OCI-LY1 (cell line): Measurements from ENCODE around the gene TBL1X.

ENCODE experiments used
- H2AFZ ChIP-seq: fragments of 200-600 bp; sonication (generic), shearing (Covaris generic); 2 replicates; pipeline ENCODE4 v1.6.0; 2014; ENCODE audit warnings: antibody characterized with exemption, mild to moderate bottlenecking, low read length
- H3F3A ChIP-seq: fragments of 200-600 bp; sonication (generic), shearing (Covaris generic); 2 replicates; pipeline ENCODE4 v1.6.0; 2014; ENCODE audit warnings: mild to moderate bottlenecking, antibody characterized with exemption, low read length, moderate library complexity; ENCODE audit not compliant: insufficient read depth
- H3K27ac ChIP-seq: fragments of 200-600 bp; sonication (generic); 2 replicates; pipeline ENCODE4 v1.5.1; 2014; ENCODE audit warnings: low read length, mixed run types, mild to moderate bottlenecking, low read depth; ENCODE audit not compliant: poor library complexity, severe bottlenecking
- H3K27me3 ChIP-seq: fragments of 200-600 bp; sonication (generic); 2 replicates; pipeline ENCODE4 v1.6.0; 2014; ENCODE audit warnings: antibody characterized with exemption, mild to moderate bottlenecking, low read length, moderate library complexity; ENCODE audit not compliant: insufficient read depth
- H3K36me3 ChIP-seq: fragments of 200-600 bp; sonication (generic); 2 replicates; pipeline ENCODE4 v1.6.1; 2014; ENCODE audit warnings: mild to moderate bottlenecking, antibody characterized with exemption, low read length, moderate library complexity, mixed read lengths; ENCODE audit not compliant: insufficient read depth
- H3K4me1 ChIP-seq: fragments of 200-600 bp; sonication (generic); 2 replicates; pipeline ENCODE4 v1.5.1; 2014; ENCODE audit warnings: mild to moderate bottlenecking, low read length, moderate library complexity; ENCODE audit not compliant: insufficient read depth, severe bottlenecking
- H3K4me2 ChIP-seq: fragments of 200-600 bp; sonication (generic), shearing (Covaris generic); 2 replicates; pipeline ENCODE4 v1.6.1; 2014; ENCODE audit warnings: low read length
- H3K4me3 ChIP-seq: fragments of 200-600 bp; sonication (generic); 2 replicates; pipeline ENCODE4 v1.5.1; 2014; ENCODE audit warnings: low read length, low read depth, mild to moderate bottlenecking, mixed read lengths; ENCODE audit not compliant: poor library complexity, severe bottlenecking
- H3K79me2 ChIP-seq: fragments of 200-600 bp; shearing (Covaris generic); 2 replicates; pipeline ENCODE4 v1.6.1; 2016; ENCODE audit warnings: mixed run types, low read length, mixed read lengths; ENCODE audit not compliant: insufficient read depth
- H3K9ac ChIP-seq: fragments of 200-600 bp; sonication (generic), shearing (Covaris generic); 2 replicates; pipeline ENCODE4 v1.6.1; 2014; ENCODE audit warnings: mild to moderate bottlenecking, low read length, mixed read lengths
- H3K9me2 ChIP-seq: fragments of 200-600 bp; sonication (generic), shearing (Covaris generic); 2 replicates; pipeline ENCODE4 v1.6.1; 2014; ENCODE audit warnings: low read depth, mild to moderate bottlenecking, low read length, mixed read lengths
- H3K9me3 ChIP-seq: fragments of 200-600 bp; shearing (Covaris generic); 2 replicates; pipeline ENCODE4 v1.6.1; 2014; ENCODE audit warnings: low read length, mixed read lengths
- H4K20me1 ChIP-seq: fragments of 200-600 bp; sonication (generic), shearing (Covaris generic); 2 replicates; pipeline ENCODE4 v1.6.0; 2016; ENCODE audit warnings: mild to moderate bottlenecking, low read length; ENCODE audit not compliant: insufficient read depth
- CTCF ChIP-seq: fragments of 200-600 bp; sonication (generic), shearing (Covaris generic); IDR thresholded peaks from 2 replicates; pipeline ENCODE4 v1.5.1; 2017; ENCODE audit warnings: mild to moderate bottlenecking, antibody characterized with exemption, low read length, moderate library complexity, mixed read lengths
- EZH2 ChIP-seq: fragments of 200-600 bp; sonication (generic), shearing (Covaris generic); IDR thresholded peaks from 2 replicates; pipeline ENCODE4 v1.8.0; 2017; ENCODE audit warnings: borderline replicate concordance, mixed run types, mild to moderate bottlenecking, antibody characterized with exemption, low read length, moderate library complexity, mixed read lengths

Gene TBL1X

GRCh38 chrX:9703406-9703805 is 238.5 kb downstream of the TBL1X start:
- H3K4me3 ChIP-seq: no peak overlapping the region
- H3K9me3 ChIP-seq: no peaks in the 10 kb centered on the region
- H3K79me2 ChIP-seq: no peaks in the 10 kb centered on the region
- no peaks in the 10 kb centered on the region for H3F3A ChIP-seq
- H3K4me1 ChIP-seq: peaks cover 3% of the 10 kb centered on the region
- no peaks in the 10 kb centered on the region for H4K20me1 ChIP-seq
- H3K27me3 ChIP-seq: no peaks in the 10 kb centered on the region
- no peak overlapping the region for H2AFZ ChIP-seq
- no peak overlapping the region for H3K27ac ChIP-seq
- H3K9ac ChIP-seq: no peak overlapping the region
- no peak overlapping the region for H3K4me2 ChIP-seq
- no peak for TF ChIP-seq CTCF
- no peak for TF ChIP-seq EZH2
- peaks cover 24% of the 10 kb centered on the region for H3K36me3 ChIP-seq
- H3K9me2 ChIP-seq: no peaks in the 10 kb centered on the region

GRCh38 chrX:9704876-9705465 is 240.1 kb downstream of the TBL1X start:
- H2AFZ ChIP-seq: no peak overlapping the region
- no peaks in the 10 kb centered on the region for H4K20me1 ChIP-seq
- H3K79me2 ChIP-seq: no peaks in the 10 kb centered on the region
- H3K27ac ChIP-seq: no peak overlapping the region
- H3K27me3 ChIP-seq: no peaks in the 10 kb centered on the region
- H3F3A ChIP-seq: no peaks in the 10 kb centered on the region
- H3K9me3 ChIP-seq: no peaks in the 10 kb centered on the region
- no peaks in the 10 kb centered on the region for H3K9me2 ChIP-seq
- H3K4me2 ChIP-seq: no peak overlapping the region
- peaks cover 30% of the 10 kb centered on the region for H3K36me3 ChIP-seq
- TF ChIP-seq CTCF: no peak
- TF ChIP-seq EZH2: no peak
- no peak overlapping the region for H3K9ac ChIP-seq
- no peak overlapping the region for H3K4me3 ChIP-seq
- H3K4me1 ChIP-seq: peaks cover 15% of the 10 kb centered on the region

GRCh38 chrX:9706421-9706820 is 241.6 kb downstream of the TBL1X start:
- Histone ChIP-seq H3K36me3 (peaks cover 28% of the 10 kb centered on the region), H3K27me3 (no peaks in the 10 kb centered on the region), H3K79me2 (no peaks in the 10 kb centered on the region), H3K27ac (no peak overlapping the region), H4K20me1 (no peaks in the 10 kb centered on the region), H3K4me1 (peaks cover 15% of the 10 kb centered on the region), H3K9me2 (no peaks in the 10 kb centered on the region), H3K9ac (no peak overlapping the region), H3K9me3 (no peaks in the 10 kb centered on the region), H2AFZ (no peak overlapping the region), H3K4me2 (no peak overlapping the region), H3K4me3 (no peak overlapping the region), H3F3A (no peaks in the 10 kb centered on the region)
- TF ChIP-seq EZH2: no peak
- TF ChIP-seq CTCF: no peak
